HCT116 (cell line): ENCODE results near the gene HECW1. TPM values are rescaled to one million over a fixed set of nuclear protein-coding genes. Genes with fewer than 3 reads are reported as not detected.

ENCODE experiments used
- ATAC-seq: fragments of 200-7000 bp; cut with Tn5 transposase; 2 replicates; pipeline ENCODE4 v1.9.1; 2020; ENCODE audit warnings: mild to moderate bottlenecking, moderate library complexity
- BruUV-seq: library from RNA; stranded (reverse); fragments of 400-500 nt; replicated peaks from 2 replicates; lab custom pipeline; 2021; lab: Mats Ljungman, UMichigan
- CTCF ChIA-PET: fragments of 300-600 bp; sonication (Branson Sonifier 250); formaldehyde crosslinking; loops from one replicate; lab custom pipeline; 2021; ENCODE audit warnings: antibody characterized with exemption; lab: Charles Lee
- POLR2A ChIA-PET: fragments of 300-600, 350-600 bp; sonication (Branson Sonifier 250); formaldehyde crosslinking; loops from one replicate; lab custom pipeline; 2021; ENCODE audit warnings: antibody characterized with exemption; lab: Charles Lee
- RAD21 ChIA-PET, 2 experiments: fragments of 300-600 bp; sonication (Branson Sonifier 250); formaldehyde crosslinking; loops; one replicate each; lab custom pipeline; 2023; ENCODE audit warnings: low total read pairs in 2 of 2; ENCODE audit not compliant: uncharacterized antibody in 2 of 2, unreplicated experiment in 2 of 2, low non-redundant PET in 1 of 2; lab: Charles Lee
- DNase-seq: peaks from one replicate; pipeline ENCODE4 v3.0.0-alpha.2; 2010; ENCODE audit warnings: low read depth, low spot score
- H2AFZ ChIP-seq: fragments of 200-600 bp; shearing (Covaris generic), sonication (generic); 2 replicates; pipeline ENCODE4 v1.6.1; 2017; ENCODE audit warnings: low read depth, mixed run types, mixed read lengths, antibody characterized with exemption, low read length; ENCODE audit not compliant: poor library complexity, severe bottlenecking
- H3K27ac ChIP-seq: 2 replicates; pipeline ENCODE4 v1.5.1; 2012; ENCODE audit warnings: low read depth, low read length
- H3K27me3 ChIP-seq: fragments of 200-600 bp; sonication (generic); 2 replicates; pipeline ENCODE4 v1.6.1; 2016; ENCODE audit warnings: mixed run types, low read length, mixed read lengths; ENCODE audit not compliant: insufficient read depth
- H3K36me3 ChIP-seq, 2 experiments: fragments of 200-500 bp in 1 of 2; fragments of 200-600 bp in 1 of 2; sonication (Bioruptor generic) in 1 of 2; sonication (generic) in 1 of 2; 2 replicates each; pipeline versions ENCODE4 v1.5.1 to v1.6.1; 2014 to 2016; ENCODE audit warnings: low read length in 2 of 2, inconsistent platforms in 1 of 2, mixed read lengths in 1 of 2, mixed run types in 1 of 2; ENCODE audit not compliant: insufficient read depth in 2 of 2, control insufficient read depth in 1 of 2
- H3K4me1 ChIP-seq, 2 experiments: fragments of 200-600 bp in 1 of 2; sonication (generic) in 1 of 2; 2 replicates each; pipeline versions ENCODE4 v1.5.1 to v1.6.1; 2012 to 2017; ENCODE audit warnings: low read length in 2 of 2, inconsistent platforms in 1 of 2, mild to moderate bottlenecking in 1 of 2, mixed read lengths in 1 of 2, mixed run types in 1 of 2, moderate library complexity in 1 of 2; ENCODE audit not compliant: insufficient read depth in 2 of 2, control insufficient read depth in 1 of 2
- H3K4me2 ChIP-seq: fragments of 200-600 bp; sonication (generic); 2 replicates; pipeline ENCODE4 v1.6.1; 2017; ENCODE audit warnings: mixed run types, low read length, mixed read lengths
- H3K4me3 ChIP-seq, 2 experiments: fragments of 200-600 bp in 1 of 2; sonication (generic) in 1 of 2; replicated peaks in 1 of 2; 2 replicates each; pipeline ENCODE4 v1.5.1; 2011 to 2016; ENCODE audit warnings: low read length in 2 of 2, control low read depth in 1 of 2, low read depth in 1 of 2, mild to moderate bottlenecking in 1 of 2, mixed read lengths in 1 of 2, mixed run types in 1 of 2
- H3K79me2 ChIP-seq: fragments of 200-600 bp; sonication (generic); 2 replicates; pipeline ENCODE4 v1.6.1; 2017; ENCODE audit warnings: mild to moderate bottlenecking, mixed run types, low read length, moderate library complexity, mixed read lengths; ENCODE audit not compliant: insufficient read depth
- H3K9ac ChIP-seq: fragments of 200-600 bp; sonication (generic); 2 replicates; pipeline ENCODE4 v1.6.1; 2016; ENCODE audit warnings: low read length, mixed read lengths
- H3K9me2 ChIP-seq: fragments of 200-600 bp; sonication (generic), shearing (Covaris generic); 2 replicates; pipeline ENCODE4 v1.6.1; 2017; ENCODE audit warnings: mixed run types, mild to moderate bottlenecking, moderate library complexity; ENCODE audit not compliant: insufficient read depth
- H3K9me3 ChIP-seq, 2 experiments: fragments of 200-500 bp in 1 of 2; fragments of 200-600 bp in 1 of 2; sonication (Bioruptor generic) in 1 of 2; sonication (generic) in 1 of 2; 2 replicates each; pipeline ENCODE4 v1.6.1; 2014 to 2017; ENCODE audit warnings: low read length in 2 of 2, mixed read lengths in 2 of 2, inconsistent platforms in 1 of 2, low read depth in 1 of 2, mild to moderate bottlenecking in 1 of 2, mixed run types in 1 of 2, moderate library complexity in 1 of 2; ENCODE audit not compliant: control insufficient read depth in 1 of 2, insufficient read depth in 1 of 2
- H4K20me1 ChIP-seq: fragments of 200-600 bp; sonication (generic), shearing (Covaris generic); 2 replicates; pipeline ENCODE4 v1.6.1; 2017; ENCODE audit warnings: mixed run types, mild to moderate bottlenecking, moderate library complexity; ENCODE audit not compliant: insufficient read depth
- CEBPB ChIP-seq: IDR thresholded peaks from 2 replicates; pipeline ENCODE4 v1.6.1; 2012; ENCODE audit warnings: low read depth
- FOSL1 ChIP-seq: IDR thresholded peaks from 2 replicates; pipeline ENCODE4 v1.6.1; 2012; ENCODE audit warnings: low read depth
- JUND ChIP-seq: IDR thresholded peaks from 2 replicates; pipeline ENCODE4 v1.6.1; 2012
- SIN3A ChIP-seq: IDR thresholded peaks from 2 replicates; pipeline ENCODE4 v1.6.1; 2012; ENCODE audit warnings: low read depth
- YY1 ChIP-seq: IDR thresholded peaks from 2 replicates; pipeline ENCODE4 v1.6.1; 2011; ENCODE audit warnings: low read length, low read depth, moderate library complexity, mild to moderate bottlenecking; ENCODE audit not compliant: insufficient replicate concordance; ENCODE audit errors: extremely low read depth
- intact Hi-C: fragments of 100-400 bp; cut with micrococcal nuclease; formaldehyde crosslinking; loops from 2 replicates; pipeline ENCODE4 v1.10.0; 2022
- total RNA-seq: library from RNA; stranded (reverse); gene quantifications from one replicate; pipeline ENCODE4 v1.2.1, GENCODE V29; 2021; ENCODE audit not compliant: unreplicated experiment
- TF ChIP-seq, protein P1 (sequence below): IDR thresholded peaks from 2 replicates; pipeline ENCODE4 v1.6.1; 2012; ENCODE audit warnings: low read depth

The HECW1 gene
- total RNA-seq, 1 experiment from 2014 or later, result 5.6 TPM

DNA sequence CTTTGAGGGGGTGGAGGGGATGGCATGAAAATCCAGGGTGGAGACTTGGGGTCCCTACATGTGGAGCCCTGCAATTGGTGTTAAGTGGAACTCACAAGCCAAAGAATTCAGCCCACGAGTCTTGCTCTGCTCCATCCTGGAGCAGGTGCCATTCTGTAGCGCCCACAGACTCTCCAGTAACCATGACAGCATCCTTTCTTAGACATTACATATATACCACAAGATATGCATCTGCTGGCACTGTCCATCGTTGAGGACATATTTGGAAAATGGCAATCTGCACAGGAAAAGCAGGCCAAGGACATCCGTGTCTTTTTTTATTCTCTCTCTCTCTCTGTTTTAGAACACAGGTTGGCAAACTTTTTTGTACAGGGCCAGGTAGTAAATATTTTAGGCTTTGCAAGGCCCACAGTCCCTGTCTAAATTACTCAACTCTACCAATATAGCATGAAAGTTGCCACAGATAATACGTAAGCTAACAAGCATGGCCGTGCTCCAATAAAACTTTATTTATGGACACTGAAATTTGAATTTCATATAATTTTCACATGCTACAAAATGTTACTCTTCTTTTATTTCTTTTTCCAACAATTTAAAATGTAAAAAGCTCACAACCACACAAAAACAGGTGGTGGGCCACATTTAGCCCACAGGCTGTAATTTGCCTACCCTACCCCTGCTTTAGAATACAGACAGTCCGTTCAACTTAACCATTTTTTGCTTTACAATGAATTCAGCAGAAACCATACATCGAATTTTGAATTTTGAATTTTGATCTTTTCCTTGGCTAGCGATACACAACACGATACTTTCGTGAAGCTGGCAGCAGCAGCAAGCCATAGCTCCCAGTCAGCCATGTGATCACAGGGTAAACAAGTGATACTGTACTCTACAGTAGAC lies 329.0 kb downstream of the HECW1 start:
- no peak for TF ChIP-seq CEBPB
- TF ChIP-seq FOSL1, result no peak
- TF ChIP-seq YY1, result no peak
- no peak for TF ChIP-seq SIN3A
- no peak for TF ChIP-seq JUND
- TF ChIP-seq, protein P1, sequence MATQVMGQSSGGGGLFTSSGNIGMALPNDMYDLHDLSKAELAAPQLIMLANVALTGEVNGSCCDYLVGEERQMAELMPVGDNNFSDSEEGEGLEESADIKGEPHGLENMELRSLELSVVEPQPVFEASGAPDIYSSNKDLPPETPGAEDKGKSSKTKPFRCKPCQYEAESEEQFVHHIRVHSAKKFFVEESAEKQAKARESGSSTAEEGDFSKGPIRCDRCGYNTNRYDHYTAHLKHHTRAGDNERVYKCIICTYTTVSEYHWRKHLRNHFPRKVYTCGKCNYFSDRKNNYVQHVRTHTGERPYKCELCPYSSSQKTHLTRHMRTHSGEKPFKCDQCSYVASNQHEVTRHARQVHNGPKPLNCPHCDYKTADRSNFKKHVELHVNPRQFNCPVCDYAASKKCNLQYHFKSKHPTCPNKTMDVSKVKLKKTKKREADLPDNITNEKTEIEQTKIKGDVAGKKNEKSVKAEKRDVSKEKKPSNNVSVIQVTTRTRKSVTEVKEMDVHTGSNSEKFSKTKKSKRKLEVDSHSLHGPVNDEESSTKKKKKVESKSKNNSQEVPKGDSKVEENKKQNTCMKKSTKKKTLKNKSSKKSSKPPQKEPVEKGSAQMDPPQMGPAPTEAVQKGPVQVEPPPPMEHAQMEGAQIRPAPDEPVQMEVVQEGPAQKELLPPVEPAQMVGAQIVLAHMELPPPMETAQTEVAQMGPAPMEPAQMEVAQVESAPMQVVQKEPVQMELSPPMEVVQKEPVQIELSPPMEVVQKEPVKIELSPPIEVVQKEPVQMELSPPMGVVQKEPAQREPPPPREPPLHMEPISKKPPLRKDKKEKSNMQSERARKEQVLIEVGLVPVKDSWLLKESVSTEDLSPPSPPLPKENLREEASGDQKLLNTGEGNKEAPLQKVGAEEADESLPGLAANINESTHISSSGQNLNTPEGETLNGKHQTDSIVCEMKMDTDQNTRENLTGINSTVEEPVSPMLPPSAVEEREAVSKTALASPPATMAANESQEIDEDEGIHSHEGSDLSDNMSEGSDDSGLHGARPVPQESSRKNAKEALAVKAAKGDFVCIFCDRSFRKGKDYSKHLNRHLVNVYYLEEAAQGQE, result no peak
- no peak for DNase-seq
- no peaks in the 10 kb centered on the region for H3K79me2 ChIP-seq
- CTCF ChIA-PET, result interaction anchor here (3.3 kb wide), 1 partner anchor 259 kb away, joined by 9 read pairs; no protein-coding TSS in a partner anchor
- no peaks in the 10 kb centered on the region for H3K36me3 ChIP-seq
- no peak overlapping the region for H3K27ac ChIP-seq
- no peak overlapping the region for H3K4me3 ChIP-seq
- no peaks in the 10 kb centered on the region for H3K9me3 ChIP-seq
- no TSS peak for BruUV-seq
- H3K4me1 ChIP-seq, result no peaks in the 10 kb centered on the region
- intact Hi-C loops, result loop anchor here (5.0 kb wide), 1 partner anchor 396 kb away; no protein-coding TSS in a partner anchor
- H2AFZ ChIP-seq, result no peak overlapping the region
- POLR2A ChIA-PET, result no interaction called here
- H3K4me2 ChIP-seq, result no peak overlapping the region
- no peaks in the 10 kb centered on the region for H3K9me2 ChIP-seq
- no peaks in the 10 kb centered on the region for H3K27me3 ChIP-seq
- no peaks in the 10 kb centered on the region for H4K20me1 ChIP-seq
- RAD21 ChIA-PET, result no interaction called here
- no peak overlapping the region for H3K9ac ChIP-seq
- ATAC-seq, result no peak
